ENCODE results near the gene MYOG. TPM values are rescaled to one million over a fixed set of nuclear protein-coding genes. Genes with fewer than 3 reads are reported as not detected.

MYOG gene
- polyA plus RNA-seq, 3 donors = not detected

DNA sequence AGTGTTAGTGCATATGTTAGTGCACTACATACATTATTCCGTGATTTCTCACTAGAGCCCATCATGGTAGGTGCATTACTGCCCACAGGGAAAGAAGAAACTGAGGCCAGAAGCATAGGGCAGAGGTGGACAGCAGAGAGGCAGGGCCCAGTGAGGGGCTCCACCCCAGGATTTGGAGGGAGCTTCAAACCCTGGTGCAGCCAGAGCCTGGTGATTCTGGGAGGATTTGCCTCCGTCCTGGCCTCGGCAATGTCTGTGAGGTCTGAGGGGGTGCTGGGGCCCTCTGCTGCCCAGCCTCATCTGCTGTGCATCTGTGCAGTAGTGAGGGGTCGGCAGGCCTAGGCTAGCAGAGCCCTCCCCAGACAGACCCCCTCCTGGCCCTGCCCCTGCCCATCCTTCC, 36.7 kb downstream of the MYOG start:
- no peak overlapping the region for H3K27ac Mint-ChIP-seq
- H3K4me3 ChIP-seq (replicated peaks in 1 of 3; ENCODE audit: low read depth in 2 of 3, low read length in 3 of 3) = no peak overlapping the region
- no peaks in the 10 kb centered on the region for H3K36me3 ChIP-seq (replicated peaks in 1 of 2; ENCODE audit: control insufficient read depth in 1 of 2, insufficient read depth in 2 of 2, low read length in 2 of 2)
- no peaks in the 10 kb centered on the region for H4K20me1 ChIP-seq (ENCODE audit: insufficient read depth, low read length)
- peaks cover 0 to 3% (median 0%) of the 10 kb centered on the region in 7 donors for H3K9me3 Mint-ChIP-seq
- no peak for DNase-seq
- peaks cover 18% of the 10 kb centered on the region for H3K4me1 Mint-ChIP-seq
- no peak overlapping the region for H2AFZ ChIP-seq (ENCODE audit: insufficient read depth, low read depth, low read length, poor library complexity, severe bottlenecking)
- WGBS (ENCODE audit: insufficient coverage) = 100% methylated on average over 4 of the region's 4 CpGs
- H3K36me3 Mint-ChIP-seq = no peaks in the 10 kb centered on the region
- no peak overlapping the region for H3K9ac ChIP-seq (ENCODE audit: insufficient read depth, low read length, poor library complexity, severe bottlenecking)
- no peak overlapping the region for H3K4me2 ChIP-seq (replicated peaks; ENCODE audit: extremely low read depth, low read length, poor library complexity, severe bottlenecking)
- H3K9me3 ChIP-seq (replicated peaks in 1 of 2; ENCODE audit: control insufficient read depth in 1 of 2, insufficient read depth in 1 of 2, low read length in 2 of 2) = no peaks in the 10 kb centered on the region
- H3K4me3 Mint-ChIP-seq = no peak overlapping the region
- H3K4me1 ChIP-seq (ENCODE audit: control insufficient read depth in 1 of 2, insufficient read depth in 2 of 2, low read length in 2 of 2) = peaks cover 7 to 8% of the 10 kb centered on the region in 2 donors
- H3K27me3 ChIP-seq (ENCODE audit: control insufficient read depth in 2 of 2, insufficient read depth in 2 of 2, low read length in 2 of 2) = no peaks in the 10 kb centered on the region
- H3K79me2 ChIP-seq (ENCODE audit: insufficient read depth, low read length) = no peaks in the 10 kb centered on the region
- H3K27ac ChIP-seq (ENCODE audit: low read depth in 1 of 2, low read length in 2 of 2) = no peak overlapping the region
- TF ChIP-seq, protein P1, sequence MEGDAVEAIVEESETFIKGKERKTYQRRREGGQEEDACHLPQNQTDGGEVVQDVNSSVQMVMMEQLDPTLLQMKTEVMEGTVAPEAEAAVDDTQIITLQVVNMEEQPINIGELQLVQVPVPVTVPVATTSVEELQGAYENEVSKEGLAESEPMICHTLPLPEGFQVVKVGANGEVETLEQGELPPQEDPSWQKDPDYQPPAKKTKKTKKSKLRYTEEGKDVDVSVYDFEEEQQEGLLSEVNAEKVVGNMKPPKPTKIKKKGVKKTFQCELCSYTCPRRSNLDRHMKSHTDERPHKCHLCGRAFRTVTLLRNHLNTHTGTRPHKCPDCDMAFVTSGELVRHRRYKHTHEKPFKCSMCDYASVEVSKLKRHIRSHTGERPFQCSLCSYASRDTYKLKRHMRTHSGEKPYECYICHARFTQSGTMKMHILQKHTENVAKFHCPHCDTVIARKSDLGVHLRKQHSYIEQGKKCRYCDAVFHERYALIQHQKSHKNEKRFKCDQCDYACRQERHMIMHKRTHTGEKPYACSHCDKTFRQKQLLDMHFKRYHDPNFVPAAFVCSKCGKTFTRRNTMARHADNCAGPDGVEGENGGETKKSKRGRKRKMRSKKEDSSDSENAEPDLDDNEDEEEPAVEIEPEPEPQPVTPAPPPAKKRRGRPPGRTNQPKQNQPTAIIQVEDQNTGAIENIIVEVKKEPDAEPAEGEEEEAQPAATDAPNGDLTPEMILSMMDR (IDR thresholded peaks at IDR 0.05) = no peak
- intact Hi-C loops (cut with micrococcal nuclease) = loop anchor here in 1 of 2 donors (10.0 kb wide), 1 partner anchor 76 kb away; the partner anchor contains the start of gene ADORA1
- peaks cover 6 to 20% (median 14%) of the 10 kb centered on the region in 3 donors for H3K27me3 Mint-ChIP-seq (ENCODE audit: low read depth in 3 of 3)

DNA sequence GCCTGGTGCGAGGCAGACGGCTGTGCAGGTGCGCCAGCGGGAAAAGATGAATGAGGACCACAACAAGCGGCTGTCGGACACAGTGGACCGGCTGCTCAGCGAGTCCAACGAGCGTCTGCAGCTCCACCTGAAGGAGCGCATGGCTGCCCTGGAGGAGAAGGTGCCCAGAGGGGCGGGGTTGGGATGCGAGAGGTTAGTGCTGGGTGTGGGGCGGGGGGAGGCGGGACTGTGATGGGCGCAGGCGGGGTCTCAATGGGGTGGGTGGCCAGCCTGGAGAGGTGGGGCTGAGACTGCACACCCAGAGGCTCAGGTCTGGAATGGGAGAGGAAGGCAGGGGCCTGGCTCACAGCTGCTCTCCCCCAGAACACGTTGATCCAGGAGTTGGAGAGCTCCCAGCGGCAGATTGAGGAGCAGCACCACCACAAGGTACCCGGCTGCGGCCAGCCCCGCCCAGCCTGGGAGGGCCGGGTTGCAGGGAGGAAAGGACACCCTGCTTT, 37.2 kb downstream of the MYOG start:
- Mint-ChIP-seq H3K36me3 (no peaks in the 10 kb centered on the region), H3K27ac (no peak overlapping the region), H3K27me3 (ENCODE audit: low read depth in 3 of 3) (peaks cover 6 to 21% (median 14%) of the 10 kb centered on the region in 3 donors), H3K9me3 (peaks cover 0 to 3% (median 0%) of the 10 kb centered on the region in 7 donors), H3K4me3 (no peak overlapping the region), H3K4me1 (peaks cover 18% of the 10 kb centered on the region)
- no peaks in the 10 kb centered on the region for H3K36me3 ChIP-seq (replicated peaks in 1 of 2; ENCODE audit: control insufficient read depth in 1 of 2, insufficient read depth in 2 of 2, low read length in 2 of 2)
- WGBS (ENCODE audit: insufficient coverage) = 91% methylated on average over 20 of the region's 23 CpGs
- intact Hi-C loops (cut with micrococcal nuclease) = loop anchor here in 1 of 2 donors (10.0 kb wide), 1 partner anchor 76 kb away; the partner anchor contains the start of gene ADORA1
- H4K20me1 ChIP-seq (ENCODE audit: insufficient read depth, low read length) = no peaks in the 10 kb centered on the region
- H3K4me2 ChIP-seq (replicated peaks; ENCODE audit: extremely low read depth, low read length, poor library complexity, severe bottlenecking) = no peak overlapping the region
- no peak overlapping the region for H3K27ac ChIP-seq (ENCODE audit: low read depth in 1 of 2, low read length in 2 of 2)
- no peak overlapping the region for H2AFZ ChIP-seq (ENCODE audit: insufficient read depth, low read depth, low read length, poor library complexity, severe bottlenecking)
- no peak overlapping the region for H3K9ac ChIP-seq (ENCODE audit: insufficient read depth, low read length, poor library complexity, severe bottlenecking)
- no peaks in the 10 kb centered on the region for H3K27me3 ChIP-seq (ENCODE audit: control insufficient read depth in 2 of 2, insufficient read depth in 2 of 2, low read length in 2 of 2)
- TF ChIP-seq, protein P1 (IDR thresholded peaks at IDR 0.05) = no peak
- peaks cover 7 to 8% of the 10 kb centered on the region in 2 donors for H3K4me1 ChIP-seq (ENCODE audit: control insufficient read depth in 1 of 2, insufficient read depth in 2 of 2, low read length in 2 of 2)
- H3K4me3 ChIP-seq (replicated peaks in 1 of 3; ENCODE audit: low read depth in 2 of 3, low read length in 3 of 3) = no peak overlapping the region
- no peak for DNase-seq
- no peaks in the 10 kb centered on the region for H3K79me2 ChIP-seq (ENCODE audit: insufficient read depth, low read length)
- H3K9me3 ChIP-seq (replicated peaks in 1 of 2; ENCODE audit: control insufficient read depth in 1 of 2, insufficient read depth in 1 of 2, low read length in 2 of 2) = no peaks in the 10 kb centered on the region
